Measurements from ENCODE around the gene IPPK.
A peak's percentile ranks its signal among the peaks of the same experiment; 100 is the strongest.

Gene IPPK

DNA sequence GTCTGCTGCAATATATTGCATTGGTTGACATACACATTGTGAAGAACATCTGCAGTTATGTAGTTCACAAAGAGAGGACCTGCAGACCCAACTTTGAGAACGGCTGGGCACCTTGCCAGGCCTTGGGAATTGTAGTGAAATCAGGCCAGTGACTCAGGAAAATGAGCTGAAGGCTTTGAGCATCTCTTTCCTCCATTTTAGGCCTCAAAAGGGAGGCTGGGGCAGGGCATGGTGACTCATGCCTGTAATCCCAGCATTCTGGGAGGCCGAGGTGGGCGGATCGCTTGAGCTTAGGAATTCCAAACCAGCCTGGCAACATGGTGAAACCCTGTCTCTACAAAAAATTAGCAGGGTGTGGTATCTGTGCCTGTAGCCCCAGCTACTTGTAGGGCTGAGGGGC lies 1.4 kb upstream of the IPPK start:
- Histone ChIP-seq H3K27me3 (ENCODE audit: low read depth) (no peaks in the 10 kb centered on the region), H3K4me3 (peak overlapping the region; percentile 74), H3K9me3 (no peaks in the 10 kb centered on the region), H3K4me1 (peaks cover 9% of the 10 kb centered on the region; the same call in 1 of the 2 replicates), H3K36me3 (replicated peaks) (no peaks in the 10 kb centered on the region; the same call in 1 of the 2 replicates)
- in situ Hi-C loops (cut with MboI; ENCODE audit: low sequenced_read_pairs) = no loop called here
- peak; percentile 18 to 60 for DNase-seq (ENCODE audit: low spot score in 2 of 2)

GRCh38 chr9:92669527-92669889 lies 423 bp downstream of the IPPK start:
- H3K36me3 ChIP-seq (replicated peaks) = no peaks in the 10 kb centered on the region; the same call in 1 of the 2 replicates
- no peaks in the 10 kb centered on the region for H3K9me3 ChIP-seq
- in situ Hi-C loops (cut with MboI; ENCODE audit: low sequenced_read_pairs) = no loop called here
- DNase-seq (ENCODE audit: low spot score in 2 of 2) = peak in 1 of 2 experiments; percentile 55
- H3K27me3 ChIP-seq (ENCODE audit: low read depth) = no peaks in the 10 kb centered on the region
- peak overlapping the region; percentile 74 for H3K4me3 ChIP-seq
- peaks cover 9% of the 10 kb centered on the region; the same call in 1 of the 2 replicates for H3K4me1 ChIP-seq

DNA sequence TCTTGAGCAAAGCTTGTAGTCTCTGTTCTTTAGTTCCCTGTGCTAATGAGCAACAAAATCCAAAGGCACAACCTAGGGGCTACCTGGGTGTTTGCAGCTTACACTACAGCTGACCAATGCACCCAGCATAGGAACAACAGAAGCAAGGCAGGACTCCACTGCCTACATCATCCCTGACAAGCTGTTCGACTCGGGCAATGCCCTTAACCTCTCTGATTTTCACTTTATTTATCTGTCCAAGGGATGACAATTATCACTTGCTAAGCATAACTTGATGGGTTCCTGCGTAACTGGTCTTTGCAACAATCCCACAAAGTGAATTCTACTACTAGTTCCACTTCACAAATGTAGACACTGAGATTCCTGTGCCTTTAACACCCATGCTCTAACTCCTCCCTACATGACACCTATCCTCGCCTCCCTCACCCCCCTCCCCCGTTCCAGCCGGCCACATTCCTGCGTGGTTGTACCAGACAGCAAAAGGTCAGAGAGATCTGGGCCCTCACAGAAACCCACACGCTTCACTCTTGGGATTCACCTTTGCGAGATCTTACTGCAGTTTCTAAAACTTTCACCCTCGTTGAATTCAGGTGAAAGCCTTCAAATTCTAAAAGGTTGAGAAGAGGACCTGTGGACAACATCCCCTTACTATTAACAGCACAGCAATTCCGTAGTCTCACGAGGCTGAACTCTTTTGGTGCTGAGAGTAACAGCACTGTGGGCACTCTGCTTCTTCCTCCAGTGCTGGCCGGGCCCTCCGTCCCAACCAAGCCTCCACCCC lies 995 bp downstream of the IPPK start:
- peak overlapping the region; percentile 74 for H3K4me3 ChIP-seq
- in situ Hi-C loops (cut with MboI; ENCODE audit: low sequenced_read_pairs) = no loop called here
- peaks cover 9% of the 10 kb centered on the region; the same call in 1 of the 2 replicates for H3K4me1 ChIP-seq
- H3K9me3 ChIP-seq = no peaks in the 10 kb centered on the region
- peak; percentile 19 to 70 for DNase-seq (ENCODE audit: low spot score in 2 of 2)
- H3K36me3 ChIP-seq (replicated peaks) = no peaks in the 10 kb centered on the region; the same call in 1 of the 2 replicates
- no peaks in the 10 kb centered on the region for H3K27me3 ChIP-seq (ENCODE audit: low read depth)

- in situ Hi-C loops (cut with MboI; ENCODE audit: low sequenced_read_pairs) = no loop called here
- H3K4me3 ChIP-seq = no peak overlapping the region
- no peak for DNase-seq (ENCODE audit: low spot score in 2 of 2)
Observed at GRCh38 chr9:92666912-92667532, 2.9 kb downstream of the IPPK start.

DNA sequence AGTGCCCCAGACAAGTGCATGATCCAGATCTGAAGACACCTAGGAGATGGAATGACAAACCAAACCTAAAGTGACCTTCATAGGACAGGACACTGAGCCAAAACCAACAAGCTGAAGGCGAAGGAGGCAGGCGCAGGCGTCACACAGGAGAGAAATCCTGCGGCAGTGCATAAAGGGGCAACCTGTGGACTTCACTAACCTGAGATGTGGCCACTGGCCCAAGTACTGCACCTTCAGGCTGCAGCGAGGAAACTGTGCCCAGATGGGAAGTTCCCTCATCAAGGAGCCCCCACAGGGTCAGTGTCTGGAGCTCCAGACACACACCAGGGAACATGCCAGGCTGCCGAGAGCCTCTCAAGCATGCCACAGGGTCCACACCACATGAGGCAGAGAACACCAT lies 3.7 kb downstream of the IPPK start:
- no peaks in the 10 kb centered on the region for H3K27me3 ChIP-seq (ENCODE audit: low read depth)
- no peaks in the 10 kb centered on the region; the same call in 1 of the 2 replicates for H3K36me3 ChIP-seq (replicated peaks)
- in situ Hi-C loops (cut with MboI; ENCODE audit: low sequenced_read_pairs) = no loop called here
- H3K9me3 ChIP-seq = no peaks in the 10 kb centered on the region
- no peak for DNase-seq (ENCODE audit: low spot score in 2 of 2)
- H3K4me1 ChIP-seq = peaks cover 6% of the 10 kb centered on the region; the same call in 1 of the 2 replicates
- no peak overlapping the region for H3K4me3 ChIP-seq

More at GRCh38 chr9:92666912-92667532, 2.9 kb downstream of the IPPK start:
- H3K9me3 ChIP-seq = no peaks in the 10 kb centered on the region
- H3K36me3 ChIP-seq (replicated peaks) = no peaks in the 10 kb centered on the region; the same call in 1 of the 2 replicates
- H3K27me3 ChIP-seq (ENCODE audit: low read depth) = no peaks in the 10 kb centered on the region
- H3K4me1 ChIP-seq = peaks cover 9% of the 10 kb centered on the region; the same call in 1 of the 2 replicates

DNA sequence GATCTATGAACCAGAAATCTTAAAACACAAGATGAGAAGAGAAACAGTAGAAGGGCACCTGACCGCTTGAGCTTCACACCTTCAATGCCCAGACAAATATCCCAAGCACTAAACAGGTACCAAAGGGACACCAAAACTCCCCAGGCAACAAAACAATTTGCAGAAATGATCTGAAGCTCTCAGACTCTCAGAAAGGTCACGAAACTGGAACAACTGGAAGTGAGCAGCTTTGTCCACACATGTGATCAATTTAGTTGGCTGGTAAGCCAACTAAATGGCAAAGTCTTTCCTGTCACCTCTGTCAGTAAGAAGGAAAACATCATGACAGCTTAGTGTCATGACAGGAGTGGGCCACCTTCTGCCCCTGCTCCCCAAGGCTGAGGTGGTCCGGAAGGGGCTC lies 4.1 kb downstream of the IPPK start:
- Histone ChIP-seq H3K4me1 (peaks cover 4% of the 10 kb centered on the region; the same call in 1 of the 2 replicates), H3K36me3 (replicated peaks) (no peaks in the 10 kb centered on the region; the same call in 1 of the 2 replicates), H3K4me3 (no peak overlapping the region), H3K27me3 (ENCODE audit: low read depth) (no peaks in the 10 kb centered on the region), H3K9me3 (no peaks in the 10 kb centered on the region)
- no peak for DNase-seq (ENCODE audit: low spot score in 2 of 2)
- in situ Hi-C loops (cut with MboI; ENCODE audit: low sequenced_read_pairs) = no loop called here

GRCh38 chr9:92664394-92665152 lies 5.4 kb downstream of the IPPK start:
- DNase-seq (ENCODE audit: low spot score in 2 of 2) = no peak
- no peaks in the 10 kb centered on the region; the same call in 1 of the 2 replicates for H3K36me3 ChIP-seq (replicated peaks)
- no peaks in the 10 kb centered on the region for H3K27me3 ChIP-seq (ENCODE audit: low read depth)
- peaks cover 4% of the 10 kb centered on the region; the same call in 1 of the 2 replicates for H3K4me1 ChIP-seq
- H3K4me3 ChIP-seq = no peak overlapping the region
- H3K9me3 ChIP-seq = no peaks in the 10 kb centered on the region
- in situ Hi-C loops (cut with MboI; ENCODE audit: low sequenced_read_pairs) = no loop called here

GRCh38 chr9:92663951-92664350 lies 6.0 kb downstream of the IPPK start:
- Histone ChIP-seq H3K27me3 (ENCODE audit: low read depth) (no peaks in the 10 kb centered on the region), H3K4me1 (peaks cover 3% of the 10 kb centered on the region; the same call in 1 of the 2 replicates), H3K4me3 (no peak overlapping the region), H3K36me3 (replicated peaks) (peaks cover 4% of the 10 kb centered on the region), H3K9me3 (no peaks in the 10 kb centered on the region)
- in situ Hi-C loops (cut with MboI; ENCODE audit: low sequenced_read_pairs) = no loop called here
- DNase-seq (ENCODE audit: low spot score in 2 of 2) = no peak

DNA sequence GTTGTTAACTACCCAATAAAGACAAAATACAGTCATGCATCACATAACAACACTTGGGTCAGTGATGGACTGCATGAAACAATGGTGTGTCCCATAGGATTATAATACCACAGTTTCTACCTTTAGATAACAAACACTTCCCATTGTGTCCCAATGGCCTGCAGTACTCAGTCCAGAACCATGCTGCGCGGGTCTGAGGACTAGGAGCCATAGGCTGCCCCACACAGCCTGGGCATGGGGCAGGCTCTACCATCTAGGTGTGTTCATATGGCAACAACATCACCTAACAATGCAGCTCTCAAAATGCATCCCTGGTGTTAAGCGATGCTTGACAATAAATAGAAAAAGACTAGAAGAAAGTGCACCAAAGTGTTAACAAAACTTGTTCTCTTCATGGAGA lies 6.8 kb downstream of the IPPK start:
- no peak for DNase-seq (ENCODE audit: low spot score in 2 of 2)
- Histone ChIP-seq H3K4me3 (no peak overlapping the region), H3K36me3 (replicated peaks) (peaks cover 9% of the 10 kb centered on the region), H3K4me1 (no peaks in the 10 kb centered on the region), H3K9me3 (no peaks in the 10 kb centered on the region), H3K27me3 (ENCODE audit: low read depth) (no peaks in the 10 kb centered on the region)
- in situ Hi-C loops (cut with MboI; ENCODE audit: low sequenced_read_pairs) = no loop called here

- Histone ChIP-seq H3K9me3 (no peaks in the 10 kb centered on the region), H3K4me3 (no peak overlapping the region), H3K4me1 (no peaks in the 10 kb centered on the region), H3K36me3 (replicated peaks) (peaks cover 10% of the 10 kb centered on the region), H3K27me3 (ENCODE audit: low read depth) (no peaks in the 10 kb centered on the region)
- DNase-seq (ENCODE audit: low spot score in 2 of 2) = no peak
- in situ Hi-C loops (cut with MboI; ENCODE audit: low sequenced_read_pairs) = no loop called here
Observed at GRCh38 chr9:92661743-92662142, 8.2 kb downstream of the IPPK start.

DNA sequence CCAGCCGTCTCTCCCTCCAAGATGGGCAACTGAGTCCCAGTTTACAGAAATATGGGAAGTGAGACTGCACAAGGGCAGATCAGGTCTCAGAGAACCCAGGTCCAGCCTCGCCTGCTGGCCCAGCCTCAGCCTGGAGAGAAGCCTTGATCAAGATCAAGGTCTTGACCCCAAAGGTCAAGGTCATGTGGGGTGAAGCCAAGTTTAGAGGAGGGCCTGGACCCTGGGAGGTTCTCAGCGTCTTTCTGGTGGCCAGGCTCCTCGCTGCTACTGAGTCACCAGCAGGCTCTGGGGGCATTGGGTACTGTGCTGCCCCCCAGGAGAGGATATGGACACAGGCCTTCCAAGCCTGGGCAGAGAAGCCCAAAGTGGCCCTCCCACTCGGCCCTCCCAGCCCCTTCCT lies 8.8 kb downstream of the IPPK start:
- no peak for DNase-seq (ENCODE audit: low spot score in 2 of 2)
- Histone ChIP-seq H3K9me3 (no peaks in the 10 kb centered on the region), H3K4me1 (no peaks in the 10 kb centered on the region), H3K4me3 (no peak overlapping the region), H3K36me3 (replicated peaks) (peaks cover 10% of the 10 kb centered on the region), H3K27me3 (ENCODE audit: low read depth) (no peaks in the 10 kb centered on the region)
- in situ Hi-C loops (cut with MboI; ENCODE audit: low sequenced_read_pairs) = no loop called here

- Histone ChIP-seq H3K36me3 (replicated peaks) (peaks cover 10% of the 10 kb centered on the region), H3K4me1 (no peaks in the 10 kb centered on the region)
- DNase-seq (ENCODE audit: low spot score in 2 of 2) = no peak
Observed at GRCh38 chr9:92660266-92660665, 9.7 kb downstream of the IPPK start.

GRCh38 chr9:92659601-92660000 lies 10.3 kb downstream of the IPPK start:
- no peaks in the 10 kb centered on the region for H3K4me1 ChIP-seq
- DNase-seq (ENCODE audit: low spot score in 2 of 2) = peak in 1 of 2 experiments; percentile 42
- in situ Hi-C loops (cut with MboI; ENCODE audit: low sequenced_read_pairs) = no loop called here
- H3K9me3 ChIP-seq = no peaks in the 10 kb centered on the region
- peaks cover 11% of the 10 kb centered on the region for H3K36me3 ChIP-seq (replicated peaks)
- H3K27me3 ChIP-seq (ENCODE audit: low read depth) = no peaks in the 10 kb centered on the region
- no peak overlapping the region for H3K4me3 ChIP-seq

More at GRCh38 chr9:92660266-92660665, 9.7 kb downstream of the IPPK start:
- H3K9me3 ChIP-seq = no peaks in the 10 kb centered on the region
- in situ Hi-C loops (cut with MboI; ENCODE audit: low sequenced_read_pairs) = no loop called here
- no peak overlapping the region for H3K4me3 ChIP-seq
- no peaks in the 10 kb centered on the region for H3K27me3 ChIP-seq (ENCODE audit: low read depth)

Measured in HAP-1 (cell line).